ENCODE results near the gene HNRNPUL1.

Gene HNRNPUL1

DNA sequence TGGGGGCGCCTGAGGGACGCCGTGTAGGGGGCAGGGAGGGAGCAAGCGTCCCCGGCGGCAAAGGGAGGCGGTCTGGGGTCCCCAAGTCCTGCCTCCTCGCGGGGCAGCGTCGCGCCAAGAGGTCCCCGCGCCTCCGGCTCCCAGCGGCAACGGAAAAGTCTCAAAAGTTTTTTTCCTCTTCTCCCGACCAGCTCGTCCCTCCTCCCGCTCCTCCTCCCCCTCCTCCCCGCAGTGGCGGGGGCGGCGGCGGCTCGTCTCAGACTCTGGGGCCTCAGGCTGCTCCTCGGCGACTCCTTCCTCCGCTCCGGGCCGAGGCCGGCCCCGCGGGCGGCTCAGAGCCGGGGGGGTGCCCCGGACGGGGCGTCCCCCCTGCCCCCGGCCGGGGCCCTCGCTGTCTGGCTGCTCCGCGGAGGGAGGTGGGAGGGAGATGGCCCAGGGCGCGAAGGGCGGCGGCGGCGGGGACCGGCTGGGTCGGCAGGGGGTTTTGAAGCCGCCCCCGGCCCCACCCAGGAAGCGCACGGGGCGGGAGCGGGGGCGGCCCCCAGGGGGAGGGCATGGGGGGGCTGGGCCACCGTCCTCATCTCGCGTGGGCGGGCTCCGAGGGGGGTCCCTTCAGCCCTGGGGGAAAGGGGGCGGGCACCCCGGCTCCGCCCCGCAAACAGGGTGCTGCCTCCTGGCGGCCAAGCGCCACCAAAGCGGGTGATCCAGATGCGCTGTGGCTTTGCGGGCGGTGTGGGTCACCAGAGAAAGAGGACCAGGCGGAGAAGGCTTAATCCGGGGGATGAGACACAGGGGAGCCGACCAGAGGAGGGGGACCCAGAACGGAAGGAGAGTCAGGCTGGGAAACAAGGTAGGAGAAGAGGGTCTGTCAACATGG is 89.5 kb downstream of the HNRNPUL1 start, which contains the start of gene TGFB1:
Gene TGFB1 (minus strand): TSS at position 457 of the 877 bp plus-strand sequence. CDS start 878 bp downstream, outside the sequence.
- peaks cover 8% of the 10 kb centered on the region for H3K36me3 ChIP-seq (ENCODE audit: low read depth)
- TF ChIP-seq, protein P1, sequence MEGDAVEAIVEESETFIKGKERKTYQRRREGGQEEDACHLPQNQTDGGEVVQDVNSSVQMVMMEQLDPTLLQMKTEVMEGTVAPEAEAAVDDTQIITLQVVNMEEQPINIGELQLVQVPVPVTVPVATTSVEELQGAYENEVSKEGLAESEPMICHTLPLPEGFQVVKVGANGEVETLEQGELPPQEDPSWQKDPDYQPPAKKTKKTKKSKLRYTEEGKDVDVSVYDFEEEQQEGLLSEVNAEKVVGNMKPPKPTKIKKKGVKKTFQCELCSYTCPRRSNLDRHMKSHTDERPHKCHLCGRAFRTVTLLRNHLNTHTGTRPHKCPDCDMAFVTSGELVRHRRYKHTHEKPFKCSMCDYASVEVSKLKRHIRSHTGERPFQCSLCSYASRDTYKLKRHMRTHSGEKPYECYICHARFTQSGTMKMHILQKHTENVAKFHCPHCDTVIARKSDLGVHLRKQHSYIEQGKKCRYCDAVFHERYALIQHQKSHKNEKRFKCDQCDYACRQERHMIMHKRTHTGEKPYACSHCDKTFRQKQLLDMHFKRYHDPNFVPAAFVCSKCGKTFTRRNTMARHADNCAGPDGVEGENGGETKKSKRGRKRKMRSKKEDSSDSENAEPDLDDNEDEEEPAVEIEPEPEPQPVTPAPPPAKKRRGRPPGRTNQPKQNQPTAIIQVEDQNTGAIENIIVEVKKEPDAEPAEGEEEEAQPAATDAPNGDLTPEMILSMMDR (IDR thresholded peaks at IDR 0.05; ENCODE audit: poor library complexity, severe bottlenecking), result peak; percentile 92
- DNase-seq (ENCODE audit: low spot score) (peak; percentile 85), ATAC-seq (ENCODE audit: low read depth) (peak; percentile 45)
- H3K27me3 ChIP-seq (ENCODE audit: insufficient read depth, poor library complexity, severe bottlenecking), result no peaks in the 10 kb centered on the region
- H3K9me3 ChIP-seq (ENCODE audit: severe bottlenecking), result no peaks in the 10 kb centered on the region
- H3K27ac ChIP-seq (ENCODE audit: poor library complexity, severe bottlenecking), result peak within 1 kb of the TSS; percentile 65
- H3K4me3 ChIP-seq (ENCODE audit: severe bottlenecking), result peak within 1 kb of the TSS; percentile 67
- H3K4me1 ChIP-seq (ENCODE audit: insufficient read depth, poor library complexity, severe bottlenecking), result peaks cover 4% of the 10 kb centered on the region

DNA sequence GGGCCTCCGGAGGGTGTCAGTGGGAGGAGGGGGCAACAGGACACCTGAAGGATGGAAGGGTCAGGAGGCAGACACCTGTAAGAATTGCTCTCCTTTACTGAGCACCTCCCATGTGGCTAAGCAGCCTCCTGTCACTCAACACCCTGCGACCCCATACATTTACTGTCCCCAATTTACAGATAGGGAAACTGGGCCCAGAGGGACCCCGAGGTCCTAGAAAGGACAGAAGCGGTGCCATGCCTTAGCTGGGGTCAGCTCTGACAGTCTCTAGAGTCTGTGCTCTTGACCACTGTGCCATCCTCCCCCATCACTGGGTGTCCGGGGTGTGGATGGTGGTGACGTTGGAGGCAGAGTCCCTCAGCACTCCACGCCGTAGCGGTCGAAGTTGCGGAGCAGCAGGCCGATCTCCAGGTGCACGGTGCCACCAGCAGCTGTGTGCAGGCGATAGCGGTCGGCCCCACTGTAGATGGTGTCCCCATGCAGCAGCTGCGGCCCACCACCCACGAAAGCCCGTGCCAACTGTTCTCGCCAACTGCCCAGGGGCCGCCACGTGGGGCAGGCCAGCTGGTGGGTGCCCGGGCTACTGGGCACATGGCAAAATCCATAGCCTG is 90.3 kb downstream of the HNRNPUL1 start:
- H3K36me3 ChIP-seq (ENCODE audit: low read depth), result peaks cover under 1% of the 10 kb centered on the region
- TF ChIP-seq, protein P1 (IDR thresholded peaks at IDR 0.05; ENCODE audit: poor library complexity, severe bottlenecking), result peak; percentile 61
- H3K4me1 ChIP-seq (ENCODE audit: insufficient read depth, poor library complexity, severe bottlenecking), result peaks cover 4% of the 10 kb centered on the region
- DNase-seq (ENCODE audit: low spot score) (no peak), ATAC-seq (ENCODE audit: low read depth) (no peak)
- H3K9me3 ChIP-seq (ENCODE audit: severe bottlenecking), result no peaks in the 10 kb centered on the region
- H3K27me3 ChIP-seq (ENCODE audit: insufficient read depth, poor library complexity, severe bottlenecking), result no peaks in the 10 kb centered on the region
- H3K4me3 ChIP-seq (ENCODE audit: severe bottlenecking), result peak overlapping the region; percentile 67
- H3K27ac ChIP-seq (ENCODE audit: poor library complexity, severe bottlenecking), result no peak overlapping the region

DNA sequence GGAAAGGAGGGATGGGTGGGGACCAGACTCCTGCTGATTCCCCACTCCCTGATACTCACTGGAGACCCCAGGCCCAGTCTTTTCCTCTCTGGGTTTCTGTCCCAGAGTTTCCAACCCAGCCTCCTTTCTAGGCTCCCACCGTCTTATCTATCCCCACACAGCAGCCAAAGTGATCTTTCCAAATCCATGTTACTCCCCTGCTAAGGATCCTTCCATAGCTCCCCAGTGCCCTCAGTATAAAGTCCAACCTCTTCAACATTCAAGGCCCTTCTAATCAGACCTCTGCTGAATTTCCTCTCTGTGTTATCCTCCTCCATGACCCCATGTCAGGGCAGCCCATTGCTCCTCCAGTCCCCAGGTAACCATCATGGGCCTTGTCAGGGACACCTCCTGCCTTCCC is 90.9 kb downstream of the HNRNPUL1 start:
- Histone ChIP-seq H3K4me3 (ENCODE audit: severe bottlenecking) (no peak overlapping the region), H3K36me3 (ENCODE audit: low read depth) (no peaks in the 10 kb centered on the region; the same call in 1 of the 2 replicates), H3K4me1 (ENCODE audit: insufficient read depth, poor library complexity, severe bottlenecking) (peaks cover 4% of the 10 kb centered on the region), H3K27me3 (ENCODE audit: insufficient read depth, poor library complexity, severe bottlenecking) (no peaks in the 10 kb centered on the region), H3K27ac (ENCODE audit: poor library complexity, severe bottlenecking) (no peak overlapping the region), H3K9me3 (ENCODE audit: severe bottlenecking) (no peaks in the 10 kb centered on the region)
- DNase-seq (ENCODE audit: low spot score), result no peak
- TF ChIP-seq, protein P1 (IDR thresholded peaks at IDR 0.05; ENCODE audit: poor library complexity, severe bottlenecking), result no peak
- ATAC-seq (ENCODE audit: low read depth), result no peak

DNA sequence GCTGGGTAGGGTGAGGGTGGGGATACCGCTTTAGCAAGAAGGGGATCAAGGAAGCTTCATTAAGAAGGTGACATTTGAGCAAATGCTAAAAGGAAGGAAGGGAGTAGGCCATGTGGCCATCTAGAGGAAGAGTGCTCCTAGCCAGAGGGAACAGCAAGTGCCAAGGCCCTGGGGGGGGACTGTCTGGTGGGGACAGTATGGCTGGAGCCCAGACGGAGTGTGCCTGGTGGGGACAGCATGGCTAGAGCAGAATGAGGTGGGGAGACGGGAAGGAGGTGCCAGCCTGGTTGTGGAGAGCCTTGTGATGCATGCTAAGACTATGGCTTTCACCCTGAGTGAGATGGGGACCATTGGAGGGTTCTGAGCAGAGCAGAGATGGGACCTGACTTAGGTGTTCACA is 91.6 kb downstream of the HNRNPUL1 start:
- TF ChIP-seq, protein P1 (IDR thresholded peaks at IDR 0.05; ENCODE audit: poor library complexity, severe bottlenecking), result no peak
- DNase-seq (ENCODE audit: low spot score), result no peak
- Histone ChIP-seq H3K27me3 (ENCODE audit: insufficient read depth, poor library complexity, severe bottlenecking) (no peaks in the 10 kb centered on the region), H3K9me3 (ENCODE audit: severe bottlenecking) (no peaks in the 10 kb centered on the region), H3K4me3 (ENCODE audit: severe bottlenecking) (no peak overlapping the region), H3K36me3 (ENCODE audit: low read depth) (no peaks in the 10 kb centered on the region; the same call in 1 of the 2 replicates), H3K4me1 (ENCODE audit: insufficient read depth, poor library complexity, severe bottlenecking) (no peaks in the 10 kb centered on the region), H3K27ac (ENCODE audit: poor library complexity, severe bottlenecking) (no peak overlapping the region)
- ATAC-seq (ENCODE audit: low read depth), result no peak

Data from RWPE2 (cell line).